GM23248 (cell line): ENCODE data around the gene ARCN1.

Experiments used
- EZH2 ChIP-seq: fragments of 200-600 bp; sonication (generic); IDR thresholded peaks from 2 replicates; pipeline ENCODE4 v1.6.1; 2018; ENCODE audit warnings: antibody characterized with exemption, mild to moderate bottlenecking; ENCODE audit not compliant: insufficient read depth, poor library complexity, severe bottlenecking
- EZH2phosphoT487 ChIP-seq: fragments of 200-600 bp; sonication (generic); IDR thresholded peaks from 2 replicates; pipeline ENCODE4 v1.6.1; 2018; ENCODE audit warnings: antibody characterized with exemption, moderate library complexity, mild to moderate bottlenecking, low read depth; ENCODE audit not compliant: insufficient read depth

- TF ChIP-seq EZH2phosphoT487 (no peak), EZH2 (no peak)
Observed at GRCh38 chr11:118592616-118593367, 20.6 kb downstream of the ARCN1 start.
